NCI-H748 treated with DMSO at 0.1 percent for 48 hours (cell line): ENCODE data around the gene HECTD4.
"Not testable (repeated sequence)": the region's sequence is repeated elsewhere in the genome, so short reads cannot be mapped to it uniquely, and the experiment has no call there.

ENCODE experiments used
- DNase-seq: peaks from one replicate; lab custom pipeline; 2025; lab: John Stamatoyannopoulos, UW

The HECTD4 gene

GRCh38 chr12:112381883-112382796 is at the start of gene HECTD4:
TSS of gene HECTD4 (minus strand) at chr12:112382431. CDS start at chr12:112382128, 303 bp downstream.
- DNase-seq, result peak; percentile 73

DNA sequence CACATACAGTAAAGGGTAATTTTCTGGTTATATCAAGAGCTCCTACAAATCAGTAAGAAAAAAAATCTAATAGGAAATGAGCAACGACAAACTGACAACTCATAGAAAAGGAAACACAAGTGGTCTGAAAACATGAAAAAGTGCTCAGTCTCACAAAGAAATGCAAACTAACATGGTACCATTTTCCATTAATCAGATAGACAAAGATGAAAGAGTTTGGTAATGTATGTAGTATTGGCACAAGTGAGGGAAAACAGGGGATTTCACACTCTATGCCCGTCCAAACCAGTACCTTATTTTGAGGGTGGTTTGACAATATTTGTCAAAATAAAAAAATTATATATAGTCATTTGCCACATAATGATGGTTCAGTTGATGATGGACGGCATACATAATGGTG is 49.7 kb upstream of the HECTD4 start:
- DNase-seq, result no peak

DNA sequence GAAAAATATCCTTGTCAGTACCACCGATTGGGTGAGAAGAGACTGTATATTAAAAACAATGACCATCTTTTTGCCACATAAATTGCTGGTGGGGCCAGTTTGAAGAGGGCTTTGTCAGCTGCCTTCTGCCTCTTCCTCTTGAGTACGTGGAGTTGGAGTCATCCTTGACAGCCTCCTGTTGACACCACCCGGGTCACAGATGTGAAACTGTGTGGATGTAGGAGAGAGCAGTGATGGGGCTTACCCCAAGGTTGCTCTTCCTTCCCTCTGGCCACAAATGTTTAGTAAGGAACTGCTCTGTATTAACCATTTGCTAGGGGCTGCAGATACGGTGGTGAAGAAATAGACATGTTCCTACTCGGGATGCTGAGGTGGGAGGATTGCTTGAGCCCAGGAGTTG is 48.7 kb upstream of the HECTD4 start:
- DNase-seq, result no peak

DNA sequence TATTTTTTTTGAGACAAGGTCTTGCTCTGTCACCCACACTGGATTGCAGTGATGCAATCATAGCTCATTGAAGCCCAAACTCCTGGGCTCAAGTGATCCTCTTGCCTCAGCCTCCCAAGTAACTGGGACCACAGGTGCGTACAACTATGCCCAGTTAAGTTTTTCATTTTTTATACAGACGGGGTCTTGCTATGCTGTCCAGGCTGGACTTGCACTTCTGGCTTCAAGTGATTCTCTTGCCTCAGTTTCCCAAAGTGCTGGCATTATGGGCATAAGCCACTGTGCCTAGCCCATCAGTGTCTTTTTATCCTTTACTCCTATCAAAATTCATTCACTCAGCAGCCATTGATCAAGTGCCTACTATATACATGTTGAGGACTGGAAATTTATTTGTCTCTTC is 45.5 kb upstream of the HECTD4 start:
- no peak for DNase-seq

DNA sequence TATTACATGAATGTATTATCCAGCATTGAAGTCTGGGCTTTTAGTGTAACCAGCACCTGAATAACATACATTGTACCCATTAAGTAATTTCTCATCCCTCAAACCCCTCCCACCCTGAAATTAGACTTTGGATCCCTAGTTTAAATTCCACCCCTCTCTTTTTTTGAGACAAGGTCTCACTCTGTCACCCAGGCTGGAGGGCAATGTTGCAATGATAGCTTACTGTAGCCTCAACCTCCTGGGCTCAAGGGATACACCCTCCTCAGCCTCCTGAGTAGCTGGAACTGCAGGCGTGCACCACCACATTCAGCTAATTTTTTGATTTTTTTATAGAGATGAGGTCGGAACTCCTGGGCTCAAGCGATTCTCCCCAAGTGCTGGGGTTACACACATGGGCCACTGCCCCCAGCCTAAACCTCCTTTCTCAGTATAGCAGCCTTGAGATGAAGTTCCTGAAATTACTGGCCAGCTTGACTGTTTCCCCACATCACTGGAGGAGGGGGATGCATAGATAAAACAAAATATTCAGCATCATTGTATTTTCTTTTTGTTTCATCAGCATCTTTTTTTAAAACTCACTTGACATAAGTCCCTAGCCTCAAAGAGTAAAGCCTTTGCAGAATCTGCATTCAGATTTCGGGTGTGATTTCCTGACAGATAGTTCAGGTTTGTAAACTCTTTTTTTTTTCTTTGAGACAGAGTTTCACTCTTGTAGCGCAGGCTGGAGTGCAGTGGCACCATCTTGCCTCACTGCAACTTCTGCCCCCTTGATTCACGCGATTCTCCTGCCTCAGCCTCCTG is 43.6 kb upstream of the HECTD4 start:
- no peak for DNase-seq

- DNase-seq, result no peak
Observed at GRCh38 chr12:112424126-112424525, 41.9 kb upstream of the HECTD4 start.

DNA sequence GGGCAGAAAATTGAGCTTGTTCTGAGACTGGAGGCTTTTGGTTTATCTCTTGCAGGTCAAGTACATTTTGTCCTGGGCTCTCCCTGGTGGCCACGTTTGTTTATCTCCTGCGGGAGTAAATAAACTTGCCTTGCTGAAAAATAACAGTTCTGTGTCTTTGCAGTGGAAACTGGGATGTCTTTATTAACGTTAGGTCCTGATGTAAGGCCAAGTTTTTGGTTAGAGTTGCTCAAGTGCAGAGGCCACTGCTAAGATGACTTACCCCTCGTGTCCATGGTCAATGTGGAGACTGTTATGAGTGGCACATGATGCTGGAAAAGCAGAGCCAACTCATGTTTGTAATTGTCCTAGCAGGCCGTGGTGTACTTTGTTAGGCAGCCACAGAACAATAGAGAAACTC is 40.3 kb upstream of the HECTD4 start:
- DNase-seq, result no peak

DNA sequence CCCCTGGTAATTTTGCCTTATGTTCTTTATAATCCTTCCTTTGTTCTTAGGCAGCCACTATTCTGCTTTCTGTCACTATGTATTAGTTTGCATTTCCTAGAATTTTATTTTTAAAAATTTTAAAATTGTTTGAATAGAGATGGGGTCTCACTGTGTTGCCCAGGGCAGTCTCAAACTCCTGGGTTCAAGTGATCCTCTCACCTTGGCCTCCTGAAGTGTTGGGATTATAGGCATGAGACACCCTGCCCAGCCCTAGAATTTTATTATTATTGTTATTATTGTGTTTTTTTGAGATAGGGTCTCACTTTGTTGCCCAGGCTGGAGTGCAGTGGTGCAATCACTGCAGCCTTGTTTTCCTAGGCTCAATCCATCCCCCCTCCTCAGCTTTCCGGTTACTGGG is 39.1 kb upstream of the HECTD4 start:
- no peak for DNase-seq

- no peak for DNase-seq
Observed at GRCh38 chr12:112420740-112421139, 38.5 kb upstream of the HECTD4 start.

DNA sequence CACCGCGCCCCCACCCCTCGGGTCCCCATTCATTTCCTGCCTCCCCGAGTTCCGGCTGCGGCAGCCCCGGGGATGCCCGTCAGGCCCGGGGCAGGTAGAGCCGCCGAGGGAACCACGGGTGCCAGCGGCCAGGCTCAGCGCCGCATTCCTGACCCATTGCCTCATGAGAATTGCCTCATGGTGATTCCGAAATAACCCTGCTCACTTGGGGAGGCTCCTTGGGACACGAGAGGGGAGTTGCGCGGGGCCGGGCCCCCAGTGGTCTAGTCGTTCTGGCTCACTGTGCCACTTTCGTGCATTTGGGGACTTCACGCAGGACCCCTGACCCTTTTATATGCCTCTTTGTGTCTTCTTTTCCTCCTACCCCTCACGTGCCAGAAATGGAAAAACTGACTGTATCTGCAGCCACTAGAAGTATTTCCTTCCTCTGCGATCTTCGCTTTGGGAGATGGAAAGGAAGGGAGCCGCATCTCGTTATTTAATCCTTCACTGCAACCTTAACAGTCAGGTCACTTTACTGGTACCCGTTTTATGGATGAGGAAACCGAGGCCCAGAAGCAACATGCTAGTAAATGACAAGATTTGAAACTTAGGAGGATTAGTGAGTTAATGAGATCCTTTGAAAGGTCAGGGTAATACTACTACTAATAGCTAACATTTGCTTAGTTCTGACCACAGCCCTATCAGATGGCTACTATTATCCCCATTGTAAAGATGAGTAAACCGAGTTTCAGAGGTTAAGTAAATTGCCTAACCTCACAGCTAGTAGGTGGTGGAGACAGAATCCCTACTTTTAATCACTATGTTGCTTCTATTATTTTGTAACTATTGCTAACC is 37.3 kb upstream of the HECTD4 start:
- DNase-seq, result no peak

- peak; percentile 43 for DNase-seq
Observed at GRCh38 chr12:112418608-112419296, 36.5 kb upstream of the HECTD4 start, which contains the start of gene PTPN11. TSS of gene PTPN11 (plus strand) at chr12:112418947. CDS start at chr12:112419112, 165 bp downstream.

GRCh38 chr12:112418273-112418607 is 36.0 kb upstream of the HECTD4 start:
- DNase-seq, result no peak

DNA sequence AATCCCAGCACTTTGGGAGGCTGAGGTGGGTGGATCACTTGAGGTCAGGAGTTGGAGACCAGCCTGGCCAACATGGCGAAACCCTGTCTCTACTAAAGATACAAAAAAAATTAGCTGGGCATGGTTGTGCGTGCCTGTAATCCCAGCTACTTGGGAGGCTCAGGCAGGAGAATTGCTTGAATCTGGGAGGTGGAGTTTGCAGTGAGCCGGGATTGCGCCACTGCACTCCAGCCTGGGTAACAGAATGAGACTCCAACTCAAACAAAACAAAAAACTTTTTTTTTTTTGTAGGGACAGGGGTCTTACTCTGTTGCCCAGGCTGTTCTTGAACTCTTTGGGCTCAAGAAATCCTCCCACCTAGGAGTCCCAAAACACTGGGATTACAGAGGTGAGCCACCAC is 33.2 kb upstream of the HECTD4 start:
- not testable (repeated sequence) for DNase-seq

DNA sequence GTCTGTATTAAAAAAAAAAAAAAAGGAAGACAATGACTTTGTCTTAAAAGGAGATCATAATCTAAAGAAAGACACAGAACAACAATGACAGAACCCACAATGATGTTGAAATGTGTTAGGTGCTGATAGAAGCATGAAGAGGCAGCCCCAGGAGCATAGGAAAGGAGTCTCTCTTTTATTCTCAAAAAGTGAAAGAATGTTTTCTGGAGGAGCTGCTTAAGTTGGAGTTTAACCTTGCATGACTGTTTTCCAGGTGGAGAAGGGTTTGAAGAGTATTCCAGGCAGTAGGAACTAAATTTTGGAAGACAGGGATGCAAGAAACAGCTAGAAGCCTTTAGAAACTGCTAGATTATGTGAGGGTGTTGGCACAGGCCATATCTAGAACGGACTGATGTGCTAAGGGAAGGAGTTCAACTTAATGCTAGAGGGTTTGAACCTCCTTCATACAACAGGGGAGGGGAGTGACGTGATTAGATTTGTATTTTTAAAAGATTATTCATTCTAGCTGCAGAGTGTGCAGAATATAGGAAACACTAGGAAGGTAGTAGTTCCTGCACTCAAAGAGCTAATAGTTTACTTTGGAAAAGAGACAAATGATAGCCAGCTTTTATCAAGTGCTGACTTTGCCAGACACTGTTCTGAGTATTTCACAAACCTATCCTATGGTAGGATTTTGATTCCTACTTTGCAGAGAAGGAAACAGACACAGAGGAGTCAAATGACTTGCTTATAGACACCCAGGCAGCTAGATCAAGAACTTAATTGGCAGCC is 31.8 kb upstream of the HECTD4 start:
- DNase-seq, result no peak

DNA sequence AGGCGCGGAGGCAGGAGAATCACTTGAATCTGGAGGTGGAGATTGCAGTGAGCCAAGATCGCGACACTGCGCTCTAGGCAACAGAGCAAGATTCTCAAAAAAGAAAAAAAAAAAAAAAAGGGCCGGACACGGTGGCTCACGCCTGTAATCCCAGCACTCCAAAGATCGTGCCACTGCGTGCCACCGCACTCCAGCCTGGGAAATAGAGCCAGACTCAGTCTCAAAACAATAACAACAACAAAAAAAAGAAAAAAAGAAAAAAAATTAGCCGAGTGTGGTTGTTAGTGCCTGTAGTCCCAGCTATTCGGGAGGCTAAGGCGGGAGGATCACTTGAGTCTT is 27.6 kb upstream of the HECTD4 start:
- DNase-seq, result no peak

GRCh38 chr12:112409064-112409905 is 27.1 kb upstream of the HECTD4 start, which contains the start of gene RPL6:
TSS of gene RPL6 (minus strand) at chr12:112409605. CDS start at chr12:112408656, 949 bp downstream.
- peak; percentile 82 for DNase-seq

- DNase-seq, result no peak
Observed at GRCh38 chr12:112408621-112409020, 26.4 kb upstream of the HECTD4 start.

GRCh38 chr12:112407683-112408082 is 25.5 kb upstream of the HECTD4 start:
- not testable (repeated sequence) for DNase-seq
